ENCODE results near the gene MBD5.
A peak's percentile ranks its signal among the peaks of the same experiment; 100 is the strongest.

MBD5 gene

GRCh38 chr2:148021059-148021861 lies at the start of gene MBD5:
TSS of gene MBD5 (plus strand) at chr2:148021091.
- peak within 1 kb of the TSS; percentile 93 for H2AFZ ChIP-seq
- H3K9me3 ChIP-seq (ENCODE audit: control insufficient read depth, low read length), result no peaks in the 10 kb centered on the region
- peak within 1 kb of the TSS; percentile 94 for H3K27ac ChIP-seq
- H3K4me2 ChIP-seq (ENCODE audit: low read length), result peak within 1 kb of the TSS; percentile 80
- H3K4me1 ChIP-seq, result peaks cover 7% of the 10 kb centered on the region
- TF ChIP-seq CTCF (IDR thresholded peaks at IDR 0.05), result no peak
- H3K9ac ChIP-seq, result peak within 1 kb of the TSS; percentile 82
- H3K36me3 ChIP-seq (ENCODE audit: control insufficient read depth, insufficient read depth, low read length), result no peaks in the 10 kb centered on the region
- peak within 1 kb of the TSS; percentile 93 for H3K4me3 ChIP-seq (ENCODE audit: low read depth, low read length)
- peaks cover 14% of the 10 kb centered on the region for H3K79me2 ChIP-seq
- H3K27me3 ChIP-seq (ENCODE audit: control insufficient read depth, insufficient read depth, low read length), result no peaks in the 10 kb centered on the region

DNA sequence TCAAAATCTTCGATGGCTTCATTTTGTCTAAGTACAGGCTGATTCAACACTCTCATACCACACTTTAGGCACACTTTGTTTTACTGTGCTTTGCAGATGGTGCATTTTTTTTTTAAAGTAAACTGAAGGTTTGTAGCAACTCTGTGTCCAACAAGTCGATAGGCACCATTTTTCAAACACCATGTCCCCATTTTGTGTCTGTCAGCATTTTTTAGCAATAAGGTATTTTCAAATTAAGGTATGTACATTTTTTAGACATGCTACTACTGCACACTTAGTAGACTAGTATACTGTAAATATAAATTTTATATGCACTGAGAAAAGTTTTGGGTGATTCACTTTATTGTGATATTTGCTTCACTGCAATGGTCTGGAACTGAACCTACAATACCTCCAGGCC lies 44.8 kb upstream of the MBD5 start:
- peaks cover 21% of the 10 kb centered on the region for H3K79me2 ChIP-seq
- no peaks in the 10 kb centered on the region for H3K36me3 ChIP-seq (ENCODE audit: control insufficient read depth, insufficient read depth, low read length)
- TF ChIP-seq CTCF (IDR thresholded peaks at IDR 0.05), result no peak
- no peaks in the 10 kb centered on the region for H3K27me3 ChIP-seq (ENCODE audit: control insufficient read depth, insufficient read depth, low read length)
- no peak overlapping the region for H3K4me2 ChIP-seq (ENCODE audit: low read length)
- no peak overlapping the region for H3K27ac ChIP-seq
- no peaks in the 10 kb centered on the region for H3K9me3 ChIP-seq (ENCODE audit: control insufficient read depth, low read length)
- H3K4me3 ChIP-seq (ENCODE audit: low read depth, low read length), result no peak overlapping the region
- H3K4me1 ChIP-seq, result no peaks in the 10 kb centered on the region
- no peak overlapping the region for H2AFZ ChIP-seq
- no peak overlapping the region for H3K9ac ChIP-seq

DNA sequence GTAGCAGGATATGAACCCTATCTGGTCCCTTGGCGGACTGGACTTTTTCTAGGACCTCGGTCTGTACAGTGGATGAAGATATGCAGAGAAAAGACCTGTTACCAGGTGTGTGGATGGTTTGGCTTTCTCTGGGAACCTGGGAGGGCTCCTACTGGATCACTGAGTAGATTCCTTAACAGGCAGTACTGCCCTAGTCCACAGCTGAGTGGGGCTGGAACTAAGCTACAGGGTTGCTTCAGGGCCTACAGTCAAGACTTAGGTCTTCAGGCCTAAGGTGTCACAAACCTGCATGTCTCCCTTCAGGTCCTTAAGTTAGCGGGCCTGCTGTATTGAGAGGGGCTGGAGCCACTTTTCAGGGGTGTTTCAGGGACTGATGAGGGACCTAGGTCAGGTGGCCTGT lies 43.2 kb upstream of the MBD5 start:
- H3K4me3 ChIP-seq (ENCODE audit: low read depth, low read length), result no peak overlapping the region
- peaks cover 24% of the 10 kb centered on the region for H3K79me2 ChIP-seq
- no peaks in the 10 kb centered on the region for H3K36me3 ChIP-seq (ENCODE audit: control insufficient read depth, insufficient read depth, low read length)
- TF ChIP-seq CTCF (IDR thresholded peaks at IDR 0.05), result no peak
- H3K4me1 ChIP-seq, result no peaks in the 10 kb centered on the region
- no peak overlapping the region for H3K27ac ChIP-seq
- no peak overlapping the region for H2AFZ ChIP-seq
- no peaks in the 10 kb centered on the region for H3K9me3 ChIP-seq (ENCODE audit: control insufficient read depth, low read length)
- no peak overlapping the region for H3K9ac ChIP-seq
- no peak overlapping the region for H3K4me2 ChIP-seq (ENCODE audit: low read length)
- no peaks in the 10 kb centered on the region for H3K27me3 ChIP-seq (ENCODE audit: control insufficient read depth, insufficient read depth, low read length)

- H3K4me1 ChIP-seq, result no peaks in the 10 kb centered on the region
- H3K27me3 ChIP-seq (ENCODE audit: control insufficient read depth, insufficient read depth, low read length), result no peaks in the 10 kb centered on the region
- no peak overlapping the region for H3K27ac ChIP-seq
- H3K9ac ChIP-seq, result no peak overlapping the region
- no peak overlapping the region for H3K4me2 ChIP-seq (ENCODE audit: low read length)
- no peak overlapping the region for H3K4me3 ChIP-seq (ENCODE audit: low read depth, low read length)
- no peak overlapping the region for H2AFZ ChIP-seq
- TF ChIP-seq CTCF (IDR thresholded peaks at IDR 0.05), result no peak
- H3K79me2 ChIP-seq, result peaks cover 46% of the 10 kb centered on the region
- no peaks in the 10 kb centered on the region for H3K9me3 ChIP-seq (ENCODE audit: control insufficient read depth, low read length)
- no peaks in the 10 kb centered on the region for H3K36me3 ChIP-seq (ENCODE audit: control insufficient read depth, insufficient read depth, low read length)
Measured at GRCh38 chr2:147980940-147981528, 39.9 kb upstream of the MBD5 start.
